K562 (cell line): ENCODE measurements around the gene TRRAP. TPM values are rescaled to one million over a fixed set of nuclear protein-coding genes. Genes with fewer than 3 reads are reported as not detected.

Experiments used
- BRD9 ChIP-seq: fragments of 450-650 bp; IDR thresholded peaks from 2 replicates; pipeline ENCODE4 v1.6.1; 2018; ENCODE audit warnings: low read depth; ENCODE audit not compliant: partially characterized antibody
- CBFB ChIP-seq: sonication (generic); formaldehyde crosslinking; IDR thresholded peaks from 2 replicates; pipeline ENCODE4 v1.4.0; 2020; ENCODE audit warnings: mild to moderate bottlenecking, missing genetic modification reagents
- CTCF ChIP-seq, 3 experiments: IDR thresholded peaks in 2 of 3; conservative IDR thresholded peaks in 1 of 3; 2 replicates each; pipeline ENCODE4 v1.5.1; 2011 to 2012; ENCODE audit warnings: low read length in 3 of 3, mild to moderate bottlenecking in 3 of 3, control low read depth in 2 of 3, improper control_type of control experiment in 1 of 3, inconsistent platforms in 1 of 3, low read depth in 1 of 3, mixed read lengths in 1 of 3, moderate library complexity in 1 of 3; ENCODE audit not compliant: insufficient read depth in 2 of 3
- DLX4 ChIP-seq: fragments of 250-450 bp; sonication (Bioruptor Pico); IDR thresholded peaks from 2 replicates; pipeline ENCODE4 v1.6.1; 2021; ENCODE audit warnings: mild to moderate bottlenecking
- ETV1 ChIP-seq: fragments of 450-650 bp; conservative IDR thresholded peaks from 2 replicates; pipeline ENCODE4 v1.6.1; 2016; ENCODE audit warnings: missing genetic modification characterization, control low read depth, low read depth, missing compliant biosample characterization
- GTF2B ChIP-seq: IDR thresholded peaks from 2 replicates; pipeline ENCODE4 v1.6.1; 2011; ENCODE audit not compliant: insufficient read length; ENCODE audit errors: extremely low read depth
- HNRNPL ChIP-seq: fragments of 200-400 bp; formaldehyde crosslinking; IDR thresholded peaks from 2 replicates; pipeline ENCODE4 v1.6.1; 2017; ENCODE audit warnings: low read depth, mild to moderate bottlenecking, low read length
- IRF9 ChIP-seq: fragments of 450-650 bp; IDR thresholded peaks from 2 replicates; pipeline ENCODE4 v1.6.1; 2016; ENCODE audit warnings: missing biosample characterization, missing genetic modification characterization
- JUND ChIP-seq, 2 experiments: IDR thresholded peaks; 2 replicates in 1 of 2; 3 replicates in 1 of 2; pipeline ENCODE4 v1.6.1; 2011; ENCODE audit warnings: borderline replicate concordance in 2 of 2, low read depth in 2 of 2, low read length in 2 of 2, improper control_type of control experiment in 1 of 2, missing biosample characterization in 1 of 2, missing genetic modification characterization in 1 of 2, missing genetic modification reagents in 1 of 2
- MYNN ChIP-seq, 2 experiments: sonication (generic); formaldehyde crosslinking in 1 of 2; IDR thresholded peaks; 2 replicates each; pipeline versions ENCODE4 v1.5.0 to v1.6.1; 2016 to 2020; ENCODE audit warnings: antibody characterized with exemption in 1 of 2, missing genetic modification reagents in 1 of 2
- NONO ChIP-seq, 2 experiments: fragments of 200-400 bp in 1 of 2; fragments of 450-650 bp in 1 of 2; formaldehyde crosslinking in 1 of 2; IDR thresholded peaks; 2 replicates each; pipeline ENCODE4 v1.6.1; 2017; ENCODE audit warnings: low read depth in 2 of 2, mild to moderate bottlenecking in 2 of 2, moderate library complexity in 2 of 2, low read length in 1 of 2
- RBM22 ChIP-seq: fragments of 200-400 bp; formaldehyde crosslinking; IDR thresholded peaks from 2 replicates; pipeline ENCODE4 v1.6.1; 2018; ENCODE audit warnings: low read length, low read depth; ENCODE audit not compliant: poor library complexity, severe bottlenecking
- RBM25 ChIP-seq: fragments of 200-400 bp; formaldehyde crosslinking; IDR thresholded peaks from 2 replicates; pipeline ENCODE4 v1.6.1; 2018; ENCODE audit warnings: low read length, low read depth, moderate library complexity; ENCODE audit not compliant: severe bottlenecking
- TAF9B ChIP-seq: fragments of 450-650 bp; IDR thresholded peaks from 2 replicates; pipeline ENCODE4 v1.6.1; 2018; ENCODE audit warnings: mild to moderate bottlenecking; ENCODE audit not compliant: partially characterized antibody
- ZMIZ1 ChIP-seq, 2 experiments: fragments of 150-350 bp in 1 of 2; IDR thresholded peaks; 2 replicates each; pipeline ENCODE4 v1.6.1; 2012 to 2016; ENCODE audit warnings: low read depth in 2 of 2, low read length in 2 of 2, mild to moderate bottlenecking in 1 of 2, moderate library complexity in 1 of 2
- ZNF121 ChIP-seq: sonication (generic); formaldehyde crosslinking; conservative IDR thresholded peaks from 2 replicates; pipeline ENCODE4 v1.8.0; 2022; ENCODE audit warnings: missing genetic modification reagents
- polyA plus RNA-seq, 8 experiments: library from polyadenylated mRNA; depleted of rRNA in 4 of 8; stranded (reverse) in 5 of 8; unstranded in 3 of 8; fragments of >200 nt; fragmentation: Nextera tagmentation in 2 of 8; fragmentation: Illumina TruSeq in 1 of 8; extraction: Ambion mirVana in 2 of 8; extraction: Trizol in 1 of 8; gene quantifications; 2 replicates each; pipeline versions ENCODE4 v1.2.1 to v1.2.3, GENCODE V29; 2011 to 2014; ENCODE audit warnings: inconsistent platforms in 1 of 8, missing spikeins in 1 of 8
- total RNA-seq, 7 experiments: library from RNA; depleted of rRNA in 6 of 7; stranded (reverse); fragments of >200 nt in 6 of 7; fragmentation: Illumina TruSeq in 2 of 7; extraction: Trizol in 2 of 7; gene quantifications; 2 replicates each; pipeline versions ENCODE4 v1.2.1 to v1.2.3, GENCODE V29; 2011 to 2021; ENCODE audit warnings: low replicate concordance in 1 of 7

Gene TRRAP
- total and polyA plus RNA-seq, 9 of the 15 experiments (the other 6 are each of a cell fraction or from before 2014, with no cell fraction given), result 1.3 to 47.2 (median 9.7) TPM

GRCh38 chr7:99040104-99040958 is 162.0 kb downstream of the TRRAP start (continued):
- TF ChIP-seq IRF9 (no peak), JUND (IDR thresholded peaks at IDR 0.05; ENCODE audit: borderline replicate concordance, low read depth, low read length) (0 out of 2 replicates have a peak, but pooled peaks have one; percentile 17), JUND (tag; IDR thresholded peaks at IDR 0.05; ENCODE audit: borderline replicate concordance, low read depth, low read length) (no peak), ETV1 (tag) (no peak), BRD9 (no peak), GTF2B (no peak), ZMIZ1 (IDR thresholded peaks at IDR 0.05; ENCODE audit: low read depth in 2 of 2, low read length in 2 of 2) (peak in 1 of 2 experiments; percentile 19; a peak in 1 of 4 replicates), TAF9B (no peak), MYNN (IDR thresholded peaks at IDR 0.05) (0 out of 2 replicates have a peak, but pooled peaks have one; percentile 58), MYNN (CRISPR knock-in tag; IDR thresholded peaks at IDR 0.05) (no peak), RBM25 (peak; percentile 5), HNRNPL (no peak), RBM22 (peak; percentile 64), CBFB (CRISPR knock-in tag) (0 out of 2 replicates have a peak, but pooled peaks have one; percentile 21), CTCF (IDR thresholded peaks at IDR 0.05 in 2 of 3, conservative IDR thresholded peaks at IDR 0.05 in 1 of 3; ENCODE audit: insufficient read depth in 2 of 3, low read depth in 1 of 3, low read length in 3 of 3) (peak; percentile 84 to 93 (median 90)), DLX4 (CRISPR knock-in tag) (no peak), NONO (IDR thresholded peaks at IDR 0.05; ENCODE audit: low read depth in 2 of 2, low read length in 1 of 2) (no peak), ZNF121 (peak; percentile 31; the same call in 1 of the 2 replicates)
